Left lung (tissue), 10 donors: ENCODE results near the gene TFIP11. TPM values are rescaled to one million over a fixed set of nuclear protein-coding genes. Genes with fewer than 3 reads are reported as not detected.
"Not testable (repeated sequence)": the region's sequence is repeated elsewhere in the genome, so short reads cannot be mapped to it uniquely, and the experiment has no call there.

Experiments used
- ATAC-seq: fragments of 200-7000 bp; cut with Tn5 transposase; one replicate; pipeline ENCODE4 v1.9.1; 2020; ENCODE audit warnings: moderate library complexity
- DNase-seq, 4 donors: peaks; one replicate each; pipeline ENCODE4 v3.0.0-alpha.2; 2013 to 2020
- H3K27ac ChIP-seq, 2 donors: fragments of 200-600 bp; sonication (generic) in 1 of 2; one replicate each; pipeline versions ENCODE4 v1.5.0 to v1.8.0; 2020 to 2021
- H3K27me3 ChIP-seq, 2 donors: fragments of 200-600 bp; sonication (generic) in 1 of 2; one replicate each; pipeline versions ENCODE4 v1.5.0 to v1.8.0; 2020 to 2021
- H3K36me3 ChIP-seq, 2 donors: fragments of 200-600 bp; sonication (generic) in 1 of 2; one replicate each; pipeline versions ENCODE4 v1.5.0 to v1.8.0; 2020 to 2021
- H3K4me1 ChIP-seq, 2 donors: fragments of 200-600 bp; one replicate each; pipeline ENCODE4 v1.8.0; 2021
- H3K4me3 ChIP-seq, 2 donors: fragments of 200-600 bp; sonication (generic) in 1 of 2; one replicate each; pipeline versions ENCODE4 v1.5.0 to v1.8.0; 2020 to 2021; ENCODE audit warnings: mild to moderate bottlenecking in 1 of 2
- H3K9me3 ChIP-seq, 2 donors: fragments of 200-600 bp; sonication (generic) in 1 of 2; one replicate each; pipeline versions ENCODE4 v1.5.0 to v1.8.0; 2020 to 2021
- intact Hi-C, 2 donors: fragments of 100-400 bp; cut with DNase I; formaldehyde crosslinking; loops; one replicate each; pipeline versions ENCODE4 v1.11.2 to v1.14.2; 2022
- polyA plus RNA-seq, 6 donors: library from polyadenylated mRNA; unstranded; fragments of 120-200 nt; gene quantifications; one replicate each; pipeline ENCODE4 v1.2.1, GENCODE V29; 2013; ENCODE audit not compliant: insufficient read length in 6 of 6
- total RNA-seq, 2 donors: library from RNA; stranded (reverse); fragmentation: NEBNext Ultra II Directional; extraction: Animal tissue kit (Norgen Biotek cat#: 25700); gene quantifications; one replicate each; pipeline ENCODE4 v1.2.1, GENCODE V29; 2021
- TF ChIP-seq, protein P1 (sequence below), 2 donors: fragments of 200-600 bp; sonication (generic) in 1 of 2; IDR thresholded peaks; one replicate each; pipeline versions ENCODE4 v1.5.0 to v1.8.0; 2021; ENCODE audit warnings: antibody characterized with exemption in 2 of 2
- donor health status: DM: no; HTN: yes; CAD: no.
- donor health status: DM: no; HTN: no; CAD: no.

The TFIP11 gene
- total and polyA plus RNA-seq, 8 donors: 32.1 to 39.9 (median 36.8) TPM

DNA sequence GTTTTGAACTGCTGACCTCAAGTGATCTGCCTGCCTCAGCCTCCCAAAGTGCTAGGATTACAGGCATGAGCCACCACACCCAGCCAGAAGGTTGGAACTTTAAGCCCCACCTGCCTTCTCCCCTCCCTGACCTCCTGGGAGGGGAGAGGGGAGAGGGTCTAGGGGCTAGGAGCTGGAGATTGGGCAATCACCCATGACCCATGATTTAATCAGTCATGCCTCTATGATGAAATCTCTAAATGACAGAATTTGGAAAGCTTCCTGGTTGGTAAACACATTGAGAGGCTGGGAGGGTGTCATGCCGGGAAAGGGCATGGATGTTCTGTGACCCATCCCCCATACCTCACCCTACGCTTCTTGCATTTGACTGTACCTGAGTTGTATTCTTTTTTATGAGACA is 17.1 kb upstream of the TFIP11 start:
- H3K27me3 ChIP-seq: no peaks in the 10 kb centered on the region
- H3K36me3 ChIP-seq: peaks cover 0 to 93% of the 10 kb centered on the region in 2 donors
- peak overlapping the region in 1 of 2 donors; percentile 85 for H3K27ac ChIP-seq
- ATAC-seq (peak; percentile 91), DNase-seq (peak in 1 of 4 donors; percentile 58)
- H3K4me1 ChIP-seq: peaks cover 3 to 29% of the 10 kb centered on the region in 2 donors
- intact Hi-C loops: no loop called here
- TF ChIP-seq, protein P1, sequence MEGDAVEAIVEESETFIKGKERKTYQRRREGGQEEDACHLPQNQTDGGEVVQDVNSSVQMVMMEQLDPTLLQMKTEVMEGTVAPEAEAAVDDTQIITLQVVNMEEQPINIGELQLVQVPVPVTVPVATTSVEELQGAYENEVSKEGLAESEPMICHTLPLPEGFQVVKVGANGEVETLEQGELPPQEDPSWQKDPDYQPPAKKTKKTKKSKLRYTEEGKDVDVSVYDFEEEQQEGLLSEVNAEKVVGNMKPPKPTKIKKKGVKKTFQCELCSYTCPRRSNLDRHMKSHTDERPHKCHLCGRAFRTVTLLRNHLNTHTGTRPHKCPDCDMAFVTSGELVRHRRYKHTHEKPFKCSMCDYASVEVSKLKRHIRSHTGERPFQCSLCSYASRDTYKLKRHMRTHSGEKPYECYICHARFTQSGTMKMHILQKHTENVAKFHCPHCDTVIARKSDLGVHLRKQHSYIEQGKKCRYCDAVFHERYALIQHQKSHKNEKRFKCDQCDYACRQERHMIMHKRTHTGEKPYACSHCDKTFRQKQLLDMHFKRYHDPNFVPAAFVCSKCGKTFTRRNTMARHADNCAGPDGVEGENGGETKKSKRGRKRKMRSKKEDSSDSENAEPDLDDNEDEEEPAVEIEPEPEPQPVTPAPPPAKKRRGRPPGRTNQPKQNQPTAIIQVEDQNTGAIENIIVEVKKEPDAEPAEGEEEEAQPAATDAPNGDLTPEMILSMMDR (IDR thresholded peaks at IDR 0.05): no peak
- H3K4me3 ChIP-seq: no peak overlapping the region
- no peaks in the 10 kb centered on the region for H3K9me3 ChIP-seq

DNA sequence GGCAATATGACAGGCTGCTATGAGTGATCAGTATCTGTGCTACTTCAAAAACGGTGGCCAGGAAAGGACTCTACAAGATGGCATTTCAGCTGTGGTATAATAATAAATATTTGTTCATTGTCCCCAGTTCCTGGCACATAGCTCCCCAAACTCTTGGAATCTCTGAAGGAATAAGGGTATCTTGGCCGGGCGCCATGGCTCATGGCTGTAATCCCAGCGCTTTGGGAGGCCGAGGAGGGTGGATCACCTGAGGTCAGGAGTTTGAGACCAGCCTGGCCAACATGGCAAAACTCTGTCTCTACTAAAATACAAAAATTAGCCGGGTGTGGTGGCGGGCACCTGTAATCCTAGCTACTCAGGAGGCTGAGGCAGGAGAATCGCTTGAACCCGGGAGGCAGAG is 16.2 kb upstream of the TFIP11 start:
- intact Hi-C loops, ATAC-seq, H3K4me3 ChIP-seq, H3K9me3 ChIP-seq, H3K27ac ChIP-seq, H3K27me3 ChIP-seq, DNase-seq: not testable (repeated sequence)
- H3K36me3 ChIP-seq: peaks cover 0 to 93% of the 10 kb centered on the region in 2 donors
- peaks cover 3 to 23% of the 10 kb centered on the region in 2 donors for H3K4me1 ChIP-seq

DNA sequence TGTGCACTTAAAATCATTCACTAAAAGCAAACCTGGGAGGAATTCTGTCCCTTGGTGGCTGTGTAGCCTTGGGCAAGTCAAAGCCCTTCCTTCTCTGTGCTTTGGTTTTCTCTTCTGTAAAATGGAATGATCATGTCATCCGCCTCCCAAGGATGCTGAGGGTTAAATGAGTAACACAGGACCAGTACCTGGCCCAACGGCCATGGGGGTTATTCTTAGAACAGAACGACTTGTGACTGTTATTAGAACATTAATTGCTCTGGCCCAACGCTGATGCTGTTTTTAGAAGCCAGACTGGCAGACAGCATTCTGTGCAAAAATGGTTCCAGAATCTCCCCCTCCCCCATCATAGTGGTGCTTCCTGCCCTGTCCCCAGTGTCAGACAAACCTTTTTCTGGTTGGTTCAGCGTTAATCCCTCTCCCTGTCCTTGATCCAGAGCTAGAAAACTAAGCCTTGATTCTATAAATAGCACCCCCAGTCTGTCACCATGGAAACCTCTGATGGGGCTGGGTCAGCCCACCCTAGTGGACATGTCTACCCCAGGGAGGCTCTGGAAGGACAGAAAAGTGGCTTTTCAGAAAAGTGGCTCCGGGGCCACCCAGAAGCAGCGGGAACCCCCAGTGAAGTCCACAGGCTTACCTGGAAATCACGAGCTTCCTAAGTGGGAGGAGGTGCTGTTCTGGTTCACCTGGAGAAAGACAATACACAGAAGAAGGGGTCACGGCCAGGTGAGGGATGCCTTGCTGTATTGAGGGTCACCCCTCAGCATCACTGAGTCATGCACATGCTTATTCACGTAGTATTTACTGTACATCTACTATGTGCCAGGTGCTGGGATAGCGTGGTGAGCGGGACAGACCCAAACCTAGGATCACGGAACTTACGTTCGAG is 15.5 kb upstream of the TFIP11 start:
- ATAC-seq (no peak), DNase-seq (no peak)
- Histone ChIP-seq H3K27me3 (no peaks in the 10 kb centered on the region), H3K27ac (no peak overlapping the region), H3K4me1 (peaks cover 3 to 23% of the 10 kb centered on the region in 2 donors), H3K9me3 (no peaks in the 10 kb centered on the region), H3K4me3 (no peak overlapping the region), H3K36me3 (peaks cover 0 to 90% of the 10 kb centered on the region in 2 donors)
- intact Hi-C loops: no loop called here
- TF ChIP-seq, protein P1 (IDR thresholded peaks at IDR 0.05): no peak

DNA sequence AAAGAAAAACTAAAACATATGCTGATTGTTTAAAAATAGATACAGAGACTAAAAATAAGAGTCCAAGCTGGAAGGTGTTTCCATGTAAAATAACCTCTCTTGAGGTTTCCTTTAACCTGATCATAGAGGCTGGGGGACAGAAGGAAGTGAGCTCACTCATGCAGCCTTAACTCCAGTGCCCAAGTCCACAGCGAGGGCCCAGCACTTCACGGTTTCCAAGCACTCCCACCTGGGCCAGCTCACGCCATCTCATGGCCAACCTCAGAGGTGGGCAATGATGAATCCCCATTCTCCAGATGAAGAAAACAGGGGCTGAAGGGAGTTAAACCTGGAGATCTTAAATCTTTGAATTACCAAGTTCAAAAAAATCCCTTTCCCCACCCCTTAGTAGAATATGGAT is 14.9 kb upstream of the TFIP11 start:
- peaks cover 3 to 23% of the 10 kb centered on the region in 2 donors for H3K4me1 ChIP-seq
- DNase-seq (no peak), ATAC-seq (no peak)
- H3K27me3 ChIP-seq: no peaks in the 10 kb centered on the region
- no peak overlapping the region for H3K4me3 ChIP-seq
- H3K9me3 ChIP-seq: no peaks in the 10 kb centered on the region
- TF ChIP-seq, protein P1 (IDR thresholded peaks at IDR 0.05): no peak
- H3K27ac ChIP-seq: no peak overlapping the region
- peaks cover 0 to 87% of the 10 kb centered on the region in 2 donors for H3K36me3 ChIP-seq
- intact Hi-C loops: no loop called here

DNA sequence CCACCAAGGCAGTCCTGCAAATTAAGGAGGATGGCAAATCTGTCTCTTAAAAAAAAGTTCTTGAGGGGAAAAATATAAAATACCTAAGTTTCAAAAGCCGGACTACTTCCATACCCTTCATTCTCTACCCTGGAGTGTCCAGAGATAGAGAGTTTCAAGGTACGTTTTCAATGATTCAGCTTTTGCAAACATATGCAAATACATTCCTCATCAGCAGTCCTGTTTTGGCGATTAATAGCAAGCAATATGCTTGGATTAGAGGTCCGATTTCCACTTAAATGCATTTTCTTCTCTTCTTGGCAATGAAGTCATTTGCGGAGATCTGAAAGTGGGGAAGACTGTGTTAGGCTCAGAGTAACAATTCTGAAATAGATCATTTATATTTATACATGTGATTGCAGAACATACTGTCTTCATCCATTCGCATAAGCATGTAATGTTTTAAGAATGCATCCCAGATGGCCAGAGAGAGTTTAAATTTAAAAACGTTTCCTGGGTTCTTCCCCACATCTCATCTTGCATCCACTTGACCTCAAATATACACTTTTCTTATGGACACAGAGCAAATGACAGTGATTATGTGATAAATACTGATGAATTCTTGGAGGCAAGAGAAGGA is 13.8 kb upstream of the TFIP11 start:
- Histone ChIP-seq H3K4me1 (peaks cover 3 to 21% of the 10 kb centered on the region in 2 donors), H3K27ac (no peak overlapping the region), H3K9me3 (no peaks in the 10 kb centered on the region), H3K27me3 (no peaks in the 10 kb centered on the region), H3K4me3 (no peak overlapping the region), H3K36me3 (peaks cover 0 to 76% of the 10 kb centered on the region in 2 donors)
- TF ChIP-seq, protein P1 (IDR thresholded peaks at IDR 0.05): no peak
- intact Hi-C loops: no loop called here
- no peak for DNase-seq
- ATAC-seq: no peak
